Pancreas (tissue), 10 donors: ENCODE measurements around the gene GPR18. TPM values are rescaled to one million over a fixed set of nuclear protein-coding genes. Genes with fewer than 3 reads are reported as not detected.

Experiments used
- ATAC-seq, 4 donors: fragments of 200-7000 bp; cut with Tn5 transposase; one replicate each; pipeline versions ENCODE4 v1.8.0 to v1.9.1; 2020; ENCODE audit warnings: mild to moderate bottlenecking in 4 of 4, moderate library complexity in 4 of 4
- DNase-seq, 6 donors: peaks; one replicate each; pipeline ENCODE4 v3.0.0-alpha.2; 2020
- FAIRE-seq: peaks from 2 replicates; lab custom pipeline; 2012; peaks lifted over from hg19 to GRCh38; lab: Jason Lieb, UNC
- H3K27ac ChIP-seq, 4 donors: fragments of 200-600 bp; sonication (generic); 1 replicate in 3 of 4; 2 replicates in 1 of 4; pipeline versions ENCODE4 v1.5.0 to v1.8.0; 2020
- H3K27me3 ChIP-seq, 4 donors: fragments of 200-600 bp; one replicate each; pipeline ENCODE4 v1.8.0; 2021
- H3K36me3 ChIP-seq, 3 donors: fragments of 200-600 bp; sonication (generic) in 1 of 3; one replicate each; pipeline versions ENCODE4 v1.5.0 to v1.8.0; 2020 to 2021
- H3K4me1 ChIP-seq, 3 donors: fragments of 200-600 bp; one replicate each; pipeline ENCODE4 v1.8.0; 2021
- H3K4me3 ChIP-seq, 4 donors: fragments of 200-600 bp; sonication (generic) in 2 of 4; one replicate each; pipeline versions ENCODE4 v1.5.0 to v1.8.0; 2020 to 2021
- H3K9me3 ChIP-seq, 4 donors: fragments of 200-600 bp; one replicate each; pipeline ENCODE4 v1.8.0; 2021
- CTCF ChIP-seq, 4 donors: fragments of 200-600 bp; sonication (generic) in 3 of 4; IDR thresholded peaks; one replicate each; pipeline versions ENCODE4 v1.5.0 to v1.8.0; 2021; ENCODE audit warnings: antibody characterized with exemption in 4 of 4
- WGBS, 2 donors: extraction: QIAGEN DNeasy Blood & Tissue Kit; methylation state at CpG; one replicate each; pipeline ENCODE4 v1.1.7; 2013; 5-methylcytosine and 5-hydroxymethylcytosine counted together
- intact Hi-C, 3 donors: fragments of 100-400 bp; cut with DNase I; formaldehyde crosslinking; loops; one replicate each; pipeline versions ENCODE4 v1.11.1 to v1.14.2; 2022
- polyA plus RNA-seq, 2 donors: library from polyadenylated mRNA; stranded (reverse); fragments of 200-250 nt; gene quantifications; one replicate each; pipeline ENCODE4 v1.2.3, GENCODE V29; 2013
- total RNA-seq, 6 donors: library from RNA; stranded (reverse); fragmentation: NEBNext Ultra II Directional in 4 of 6; extraction: Animal tissue kit (Norgen Biotek cat#: 25700) in 4 of 6; gene quantifications; one replicate each; pipeline versions ENCODE4 v1.2.1 to v1.2.4, GENCODE V29; 2021 to 2023
- donor health status: healthy with polysubstance abuse.
- donor health status: DM: no; HTN: no; CAD: no; lungs with moderate emphysema.
- donor health status: DM: no; HTN: no; CAD: no.
- donor health status: control.
- donor health status: control.
- donor health status: Bipolar disorder and iron deficiency.
- donor health status: DM: yes; HTN: yes; CAD: no.
- donor health status: DM: no; HTN: no; CAD: no.
- donor health status: DM: no; HTN: no; CAD: no.
- donor health status: DM: yes; HTN: yes; CAD: no.

Gene GPR18
- total and polyA plus RNA-seq, 8 donors, result 0.14 to 0.22 TPM; not detected in 6

- H3K27ac ChIP-seq, result no peak overlapping the region
- H3K4me1 ChIP-seq, result peaks cover 0 to 7% (median 0%) of the 10 kb centered on the region in 3 donors
- DNase-seq, result no peak
- no peaks in the 10 kb centered on the region for H3K36me3 ChIP-seq
- no peaks in the 10 kb centered on the region for H3K9me3 ChIP-seq
- no peak for FAIRE-seq
- WGBS, 2 donors, result 93 to 95% methylated on average over 7 of the region's 7 CpGs
- no peak for TF ChIP-seq CTCF (IDR thresholded peaks at IDR 0.05)
- no peak for ATAC-seq
- H3K27me3 ChIP-seq, result no peaks in the 10 kb centered on the region
- intact Hi-C loops, result no loop called here
- no peak overlapping the region for H3K4me3 ChIP-seq
Observed at GRCh38 chr13:99207511-99207910, 50.7 kb downstream of the GPR18 start.

DNA sequence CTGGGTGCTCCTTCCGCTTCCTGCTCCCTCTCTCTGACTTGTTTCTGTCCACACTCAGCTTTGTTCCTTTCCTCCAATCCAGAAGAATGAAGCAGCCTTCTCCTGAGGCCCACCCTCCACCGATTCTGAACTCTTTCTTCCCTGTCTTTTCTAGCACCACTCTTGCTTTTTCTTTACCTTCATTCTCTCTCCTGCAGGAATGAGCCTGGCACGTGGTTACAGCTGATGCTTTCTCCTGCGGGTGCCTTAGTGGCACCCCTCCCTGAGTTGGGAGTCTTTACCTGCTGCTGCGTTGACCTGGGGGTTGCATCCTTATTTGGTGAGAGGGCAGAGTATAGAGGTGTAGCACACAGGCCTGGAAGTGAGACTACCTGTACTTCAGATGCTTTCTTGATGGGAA, 51.3 kb downstream of the GPR18 start:
- no peak for TF ChIP-seq CTCF (IDR thresholded peaks at IDR 0.05)
- intact Hi-C loops, result no loop called here

DNA sequence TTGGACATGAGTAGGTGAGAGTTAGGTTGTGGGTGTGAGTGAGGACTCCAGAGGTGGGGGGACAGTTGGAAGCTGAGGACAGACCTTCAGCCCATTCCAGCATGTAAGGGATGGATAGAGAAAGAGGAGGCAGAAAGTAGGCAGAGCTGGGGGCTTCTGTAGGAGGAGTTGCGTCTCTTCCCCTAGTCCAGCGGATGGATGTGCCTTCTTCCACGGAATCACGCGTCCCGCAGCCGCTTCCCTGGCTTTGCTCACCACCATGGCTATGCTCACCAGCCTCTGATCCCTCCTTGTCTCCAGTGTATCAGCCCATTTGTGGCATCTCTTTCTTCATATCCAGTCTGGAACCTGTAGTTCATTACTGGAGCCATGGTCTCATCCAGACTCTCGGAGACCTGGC, 52.0 kb downstream of the GPR18 start:
- DNase-seq, result no peak
- Histone ChIP-seq H3K4me1 (peaks cover 0 to 11% (median 6%) of the 10 kb centered on the region in 3 donors), H3K27ac (no peak overlapping the region), H3K9me3 (no peaks in the 10 kb centered on the region), H3K36me3 (no peaks in the 10 kb centered on the region), H3K4me3 (no peak overlapping the region), H3K27me3 (no peaks in the 10 kb centered on the region)
- intact Hi-C loops, result no loop called here
- TF ChIP-seq CTCF (IDR thresholded peaks at IDR 0.05), result no peak
- no peak for ATAC-seq
- FAIRE-seq, result no peak
- 92 to 96% methylated on average over 8 of the region's 8 CpGs for WGBS, 2 donors

More for the DNA sequence above, 51.3 kb downstream of the GPR18 start:
- Histone ChIP-seq H3K27ac (no peak overlapping the region), H3K27me3 (no peaks in the 10 kb centered on the region), H3K4me1 (peaks cover 0 to 11% (median 6%) of the 10 kb centered on the region in 3 donors), H3K36me3 (no peaks in the 10 kb centered on the region), H3K4me3 (no peak overlapping the region), H3K9me3 (no peaks in the 10 kb centered on the region)
- DNase-seq (no peak), FAIRE-seq (no peak), ATAC-seq (no peak)
- WGBS, 2 donors, result 92 to 94% methylated on average over 5 of the region's 5 CpGs

DNA sequence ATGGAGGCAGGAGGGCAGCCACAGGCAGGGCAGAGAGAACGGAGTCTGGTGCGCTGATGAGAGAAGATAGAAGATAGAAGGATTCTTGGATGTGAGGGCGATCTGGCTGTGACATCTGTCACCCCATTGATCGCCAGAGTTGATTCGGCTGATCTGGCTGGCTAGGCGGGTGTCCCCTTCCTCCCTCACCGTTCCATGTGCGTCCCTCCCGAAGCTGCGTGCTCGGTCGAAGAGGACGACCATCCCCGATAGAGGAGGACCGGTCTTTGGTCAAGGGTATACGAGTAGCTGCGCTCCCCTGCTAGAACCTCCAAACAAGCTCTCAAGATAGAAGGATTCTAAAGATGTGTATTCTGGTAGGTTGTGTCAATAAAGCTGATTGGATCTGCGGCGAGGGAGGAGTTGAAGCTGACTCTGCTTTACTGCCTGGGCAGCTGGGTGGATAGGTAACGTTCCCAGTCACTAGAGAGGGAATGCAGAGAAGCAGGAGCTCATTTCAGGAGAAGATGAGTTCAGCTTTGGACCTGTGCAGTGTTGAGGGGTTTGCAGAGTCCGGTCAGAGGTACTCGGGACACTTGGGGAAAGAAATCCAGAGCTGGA, 52.5 kb downstream of the GPR18 start:
- intact Hi-C loops, result no loop called here
- H3K4me1 ChIP-seq, result peaks cover 0 to 11% (median 6%) of the 10 kb centered on the region in 3 donors
- no peaks in the 10 kb centered on the region for H3K27me3 ChIP-seq
- no peak overlapping the region for H3K4me3 ChIP-seq
- ATAC-seq (no peak), DNase-seq (no peak), FAIRE-seq (no peak)
- no peaks in the 10 kb centered on the region for H3K9me3 ChIP-seq
- TF ChIP-seq CTCF (IDR thresholded peaks at IDR 0.05), result no peak
- no peak overlapping the region for H3K27ac ChIP-seq
- no peaks in the 10 kb centered on the region for H3K36me3 ChIP-seq
- 82 to 85% methylated on average over 22 of the region's 22 CpGs for WGBS, 2 donors

Other genes starting within 250 kb of the GPR18 start
- gene UBAC2, start 57.5 kb downstream of the GPR18 start, total RNA-seq, result 10 to 100 TPM; 17.5 to 28.5 (median 24.4) TPM
- gene UBAC2, start 57.5 kb downstream of the GPR18 start, polyA plus RNA-seq, result 10 to 100 TPM; 29.1 to 29.5 TPM
- 1 to 10 TPM in 3 of 6 donors, under 1 TPM in 3; 0.23 to 3.5 (median 1.1) TPM for gene GPR183, start 49.0 kb upstream of the GPR18 start, total RNA-seq
- 1 to 10 TPM in 1 of 2 donors, under 1 TPM in 1; 0.61 to 1.2 TPM for gene GPR183, start 49.0 kb upstream of the GPR18 start, polyA plus RNA-seq
- gene TM9SF2, start 243.1 kb upstream of the GPR18 start, total RNA-seq, result 10 to 100 TPM; 53.6 to 88.8 (median 67.5) TPM
- gene TM9SF2, start 243.1 kb upstream of the GPR18 start, polyA plus RNA-seq, result 10 to 100 TPM; 22.7 to 57.6 TPM